Dedifferentiated amniotic fluid mesenchymal stem cell (primary cell): ENCODE data around the gene ANXA1.
A peak's percentile ranks its signal among the peaks of the same experiment; 100 is the strongest.

Experiments used
- DNase-seq: peaks from one replicate; pipeline ENCODE4 v3.0.0-alpha.2; 2016; ENCODE audit errors: extremely low spot score

Gene ANXA1

GRCh38 chr9:73151653-73152542 lies at the start of gene ANXA1:
TSS of gene ANXA1 (plus strand) at chr9:73151865. CDS start at chr9:73158536, 6,671 bp downstream.
- peak; percentile 96 for DNase-seq

GRCh38 chr9:73104342-73104741 lies 47.3 kb upstream of the ANXA1 start:
- DNase-seq, result no peak

GRCh38 chr9:73104921-73105320 lies 46.7 kb upstream of the ANXA1 start:
- no peak for DNase-seq

GRCh38 chr9:73107489-73108069 lies 44.1 kb upstream of the ANXA1 start:
- DNase-seq, result peak; percentile 64

GRCh38 chr9:73114058-73114457 lies 37.6 kb upstream of the ANXA1 start:
- no peak for DNase-seq

- DNase-seq, result no peak
Measured at GRCh38 chr9:73114958-73115357, 36.7 kb upstream of the ANXA1 start.

GRCh38 chr9:73116031-73116430 lies 35.6 kb upstream of the ANXA1 start:
- peak; percentile 53 for DNase-seq

GRCh38 chr9:73116880-73117279 lies 34.8 kb upstream of the ANXA1 start:
- no peak for DNase-seq

GRCh38 chr9:73118286-73118685 lies 33.4 kb upstream of the ANXA1 start:
- no peak for DNase-seq

GRCh38 chr9:73118898-73119554 lies 32.6 kb upstream of the ANXA1 start:
- DNase-seq, result peak; percentile 59

- no peak for DNase-seq
Measured at GRCh38 chr9:73121375-73121935, 30.2 kb upstream of the ANXA1 start.

- no peak for DNase-seq
Measured at GRCh38 chr9:73125651-73126050, 26.0 kb upstream of the ANXA1 start.

GRCh38 chr9:73129941-73130685 lies 21.6 kb upstream of the ANXA1 start:
- no peak for DNase-seq

GRCh38 chr9:73131461-73131860 lies 20.2 kb upstream of the ANXA1 start:
- peak; percentile 22 for DNase-seq

- peak; percentile 88 for DNase-seq
Measured at GRCh38 chr9:73132034-73132776, 19.5 kb upstream of the ANXA1 start.

GRCh38 chr9:73133022-73133651 lies 18.5 kb upstream of the ANXA1 start:
- DNase-seq, result no peak

GRCh38 chr9:73133921-73134407 lies 17.7 kb upstream of the ANXA1 start:
- no peak for DNase-seq

- DNase-seq, result no peak
Measured at GRCh38 chr9:73135394-73135793, 16.3 kb upstream of the ANXA1 start.

GRCh38 chr9:73137286-73137899 lies 14.3 kb upstream of the ANXA1 start:
- DNase-seq, result peak; percentile 57

- DNase-seq, result no peak
Measured at GRCh38 chr9:73137914-73138313, 13.8 kb upstream of the ANXA1 start.
